ENCODE measurements around the gene RTN4IP1. TPM values are rescaled to one million over a fixed set of nuclear protein-coding genes. Genes with fewer than 3 reads are reported as not detected.

RTN4IP1 gene
- total RNA-seq: 1 to 10 TPM; 1.6 to 5.9 (median 4.3) TPM

GRCh38 chr6:106629103-106629858 is at the start of gene RTN4IP1, which contains the start of gene QRSL1:
Gene RTN4IP1 (minus strand): TSS chr6:106629498. CDS start chr6:106629021, 477 bp downstream.
Gene QRSL1 (plus strand): TSS chr6:106629578. CDS start chr6:106629682, 104 bp downstream.
- no peaks in the 10 kb centered on the region for H3K27me3 ChIP-seq
- peak within 1 kb of the TSS; percentile 75 to 85 (median 82) for H3K27ac ChIP-seq
- TF ChIP-seq CTCF (IDR thresholded peaks at IDR 0.05): no peak
- no peak for TF ChIP-seq EP300 (IDR thresholded peaks at IDR 0.05)
- TF ChIP-seq POLR2AphosphoS5 (IDR thresholded peaks at IDR 0.05): peak; percentile 19 to 39
- TF ChIP-seq POLR2A (IDR thresholded peaks at IDR 0.05): peak in 1 of 4 donors; percentile 64
- no peaks in the 10 kb centered on the region for H3K9me3 ChIP-seq
- WGBS, 2 donors: 0 to 1% methylated on average over 38 to 46 of the region's 46 CpGs
- H3K4me3 ChIP-seq: peak within 1 kb of the TSS; percentile 63 to 83 (median 70)
- DNase-seq (peak; percentile 84 to 91), ATAC-seq (ENCODE audit: low FRiP score in 2 of 2) (peak; percentile 97 to 100)
- H3K4me1 ChIP-seq: peaks cover 8 to 21% (median 16%) of the 10 kb centered on the region in 4 donors
- H3K36me3 ChIP-seq: no peaks in the 10 kb centered on the region

GRCh38 chr6:106677282-106677681 is 48.0 kb upstream of the RTN4IP1 start:
- WGBS, 2 donors: 55 to 75% methylated on average over 3 of the region's 3 CpGs
- no peaks in the 10 kb centered on the region for H3K36me3 ChIP-seq
- no peaks in the 10 kb centered on the region for H3K9me3 ChIP-seq
- no peaks in the 10 kb centered on the region for H3K4me1 ChIP-seq
- no peak overlapping the region for H3K4me3 ChIP-seq
- ATAC-seq (ENCODE audit: low FRiP score in 2 of 2): no peak
- no peak overlapping the region for H3K27ac ChIP-seq
- TF ChIP-seq POLR2A (IDR thresholded peaks at IDR 0.05) (no peak), POLR2AphosphoS5 (IDR thresholded peaks at IDR 0.05) (no peak), EP300 (IDR thresholded peaks at IDR 0.05) (no peak), CTCF (IDR thresholded peaks at IDR 0.05) (no peak)
- no peak for DNase-seq
- H3K27me3 ChIP-seq: no peaks in the 10 kb centered on the region

- Histone ChIP-seq H3K27ac (no peak overlapping the region), H3K4me1 (no peaks in the 10 kb centered on the region), H3K27me3 (no peaks in the 10 kb centered on the region), H3K4me3 (no peak overlapping the region), H3K36me3 (no peaks in the 10 kb centered on the region), H3K9me3 (no peaks in the 10 kb centered on the region)
- TF ChIP-seq CTCF (IDR thresholded peaks at IDR 0.05): no peak
- TF ChIP-seq POLR2AphosphoS5 (IDR thresholded peaks at IDR 0.05): no peak
- no peak for TF ChIP-seq POLR2A (IDR thresholded peaks at IDR 0.05)
- no peak for TF ChIP-seq EP300 (IDR thresholded peaks at IDR 0.05)
- no peak for DNase-seq
- ATAC-seq (ENCODE audit: low FRiP score in 2 of 2): no peak
Observed at GRCh38 chr6:106674541-106675229, 45.4 kb upstream of the RTN4IP1 start.

GRCh38 chr6:106671651-106672050 is 42.4 kb upstream of the RTN4IP1 start:
- DNase-seq (no peak), ATAC-seq (ENCODE audit: low FRiP score in 2 of 2) (no peak)
- no peaks in the 10 kb centered on the region for H3K9me3 ChIP-seq
- no peak overlapping the region for H3K27ac ChIP-seq
- H3K4me3 ChIP-seq: no peak overlapping the region
- H3K27me3 ChIP-seq: no peaks in the 10 kb centered on the region
- H3K4me1 ChIP-seq: no peaks in the 10 kb centered on the region
- WGBS, 2 donors: 90 to 93% methylated on average over 3 of the region's 3 CpGs
- TF ChIP-seq POLR2A (IDR thresholded peaks at IDR 0.05): no peak
- TF ChIP-seq POLR2AphosphoS5 (IDR thresholded peaks at IDR 0.05): no peak
- no peak for TF ChIP-seq EP300 (IDR thresholded peaks at IDR 0.05)
- TF ChIP-seq CTCF (IDR thresholded peaks at IDR 0.05): no peak
- peaks cover 0 to 2% (median 0%) of the 10 kb centered on the region in 4 donors for H3K36me3 ChIP-seq

Data from upper lobe of left lung (tissue), 6 donors.